GM21423 (cell line): ENCODE results near the gene SNX9.
"Not testable (repeated sequence)": the region's sequence is repeated elsewhere in the genome, so short reads cannot be mapped to it uniquely, and the experiment has no call there.

ENCODE experiments used
- ATAC-seq: cut with Tn5 transposase; IDR thresholded peaks from one replicate; pipeline ENCODE4 v1.9.1; 2021; ENCODE audit warnings: mild to moderate bottlenecking, moderate library complexity; ENCODE audit not compliant: unreplicated experiment

Gene SNX9

DNA sequence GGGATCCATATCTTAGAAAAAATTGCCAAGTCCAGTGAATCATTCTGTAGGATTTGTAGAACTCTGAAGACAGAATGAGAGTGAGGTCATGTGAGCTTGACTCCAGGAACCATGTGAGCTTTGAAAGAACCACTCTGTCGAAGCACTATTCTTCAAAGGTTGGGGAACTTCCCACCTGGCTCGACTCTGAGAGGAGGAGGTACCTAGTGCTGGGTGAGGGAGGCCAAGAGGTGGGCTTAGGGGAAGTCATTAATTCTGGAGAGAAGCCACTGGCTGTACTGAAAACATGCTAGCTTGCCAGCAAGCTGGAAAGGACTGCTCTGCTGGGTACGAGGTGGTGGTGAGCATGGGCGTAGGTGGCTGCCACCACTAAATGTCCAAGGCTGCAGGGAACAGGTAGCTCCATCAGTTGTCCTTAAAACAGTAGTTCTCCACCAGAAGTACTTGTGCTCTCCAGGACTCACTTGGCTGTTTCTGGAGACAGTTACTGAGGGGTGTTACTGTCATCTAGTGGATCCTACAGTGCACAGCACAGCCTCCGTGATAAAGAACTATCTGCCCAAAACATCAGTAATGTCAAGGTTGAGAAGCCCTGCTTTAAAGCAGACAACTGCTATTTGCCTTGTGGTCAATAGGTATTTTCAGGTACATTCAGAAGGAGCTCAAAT, 124.0 kb downstream of the SNX9 start:
- no peak for ATAC-seq

DNA sequence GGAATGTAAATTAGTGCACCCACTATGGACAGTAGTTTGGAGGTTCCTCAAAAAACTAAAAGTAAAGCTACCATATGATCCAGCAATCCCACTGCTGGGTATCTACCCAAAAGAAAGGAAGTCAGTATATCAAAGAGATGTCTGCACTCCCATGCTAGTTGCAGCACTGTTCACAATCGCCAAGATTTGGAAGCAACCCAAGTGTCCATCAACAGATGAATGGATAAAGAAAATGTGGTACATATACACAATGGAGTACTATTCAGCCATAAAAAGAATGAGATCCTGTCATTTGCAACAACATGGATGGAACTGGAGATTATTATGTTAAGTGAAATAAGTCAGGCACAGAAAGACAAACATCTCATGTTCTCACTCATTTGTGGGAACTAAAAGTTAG, 127.9 kb downstream of the SNX9 start:
- ATAC-seq = not testable (repeated sequence)

DNA sequence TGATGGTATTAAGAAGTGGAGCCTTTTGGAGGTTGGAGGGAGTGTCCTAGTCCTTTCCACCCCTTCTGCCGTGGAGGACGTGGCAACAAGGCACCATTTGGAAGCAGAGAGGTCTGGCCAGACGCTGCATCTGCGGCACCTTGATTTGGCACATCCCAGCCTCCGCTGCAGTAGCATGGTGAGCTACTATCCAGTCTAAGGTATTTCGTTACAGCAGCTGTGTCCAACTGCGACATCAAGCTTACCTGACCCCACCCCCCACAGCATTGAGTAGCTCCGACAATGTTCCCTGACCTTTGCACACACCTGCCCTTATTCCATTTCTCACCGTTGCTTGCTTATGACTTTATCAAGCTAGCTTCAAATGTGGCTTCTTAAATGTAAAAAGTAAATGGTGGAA, 128.8 kb downstream of the SNX9 start:
- no peak for ATAC-seq

DNA sequence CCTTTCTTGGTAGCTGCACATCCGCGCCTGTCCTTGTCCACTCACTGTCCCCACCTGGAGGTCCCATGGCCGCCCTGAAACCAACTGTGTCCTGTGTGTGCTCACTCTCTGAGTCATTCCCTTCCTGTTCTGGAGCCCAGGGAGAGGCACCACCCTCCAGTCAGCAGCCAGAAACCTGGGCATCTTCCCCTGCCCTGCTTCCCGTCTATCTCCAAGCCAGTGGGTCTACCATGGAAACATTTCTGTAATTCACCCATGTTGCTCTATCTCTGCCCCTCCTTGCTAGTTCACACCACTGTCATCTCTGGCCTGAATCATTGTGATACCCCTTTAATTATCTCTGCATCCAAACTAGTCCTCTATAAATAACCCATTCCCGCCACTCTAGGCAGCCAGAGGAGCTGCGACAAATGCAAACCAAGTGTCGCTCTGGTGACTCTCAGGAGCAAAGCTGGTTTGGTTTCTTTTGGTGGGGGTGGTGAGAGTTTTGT, 129.9 kb downstream of the SNX9 start:
- ATAC-seq = no peak

DNA sequence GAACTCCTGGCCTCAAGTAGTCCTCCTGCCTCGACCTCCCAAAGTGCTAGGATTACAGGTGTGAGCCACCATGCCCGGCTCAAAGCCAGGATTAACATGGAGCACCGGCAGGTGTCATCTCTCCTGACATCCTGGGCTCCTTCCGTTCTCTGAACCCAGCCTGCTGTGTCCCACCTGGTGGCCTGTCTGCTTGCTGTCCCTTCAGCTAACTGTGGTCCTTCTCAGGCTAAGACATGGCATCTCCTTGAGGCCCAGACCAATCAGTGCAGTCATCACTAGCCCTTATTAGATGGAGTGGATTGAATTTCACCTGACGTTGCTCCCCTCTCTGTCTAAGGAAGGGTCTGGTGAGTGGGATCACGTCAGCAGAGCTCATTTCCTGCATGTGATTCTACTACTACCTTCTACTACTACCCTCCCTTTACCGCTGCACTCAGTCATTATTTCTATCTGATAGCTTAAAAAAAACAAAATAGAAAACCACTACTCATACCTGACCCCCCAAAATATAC, 130.6 kb downstream of the SNX9 start:
- ATAC-seq = no peak

DNA sequence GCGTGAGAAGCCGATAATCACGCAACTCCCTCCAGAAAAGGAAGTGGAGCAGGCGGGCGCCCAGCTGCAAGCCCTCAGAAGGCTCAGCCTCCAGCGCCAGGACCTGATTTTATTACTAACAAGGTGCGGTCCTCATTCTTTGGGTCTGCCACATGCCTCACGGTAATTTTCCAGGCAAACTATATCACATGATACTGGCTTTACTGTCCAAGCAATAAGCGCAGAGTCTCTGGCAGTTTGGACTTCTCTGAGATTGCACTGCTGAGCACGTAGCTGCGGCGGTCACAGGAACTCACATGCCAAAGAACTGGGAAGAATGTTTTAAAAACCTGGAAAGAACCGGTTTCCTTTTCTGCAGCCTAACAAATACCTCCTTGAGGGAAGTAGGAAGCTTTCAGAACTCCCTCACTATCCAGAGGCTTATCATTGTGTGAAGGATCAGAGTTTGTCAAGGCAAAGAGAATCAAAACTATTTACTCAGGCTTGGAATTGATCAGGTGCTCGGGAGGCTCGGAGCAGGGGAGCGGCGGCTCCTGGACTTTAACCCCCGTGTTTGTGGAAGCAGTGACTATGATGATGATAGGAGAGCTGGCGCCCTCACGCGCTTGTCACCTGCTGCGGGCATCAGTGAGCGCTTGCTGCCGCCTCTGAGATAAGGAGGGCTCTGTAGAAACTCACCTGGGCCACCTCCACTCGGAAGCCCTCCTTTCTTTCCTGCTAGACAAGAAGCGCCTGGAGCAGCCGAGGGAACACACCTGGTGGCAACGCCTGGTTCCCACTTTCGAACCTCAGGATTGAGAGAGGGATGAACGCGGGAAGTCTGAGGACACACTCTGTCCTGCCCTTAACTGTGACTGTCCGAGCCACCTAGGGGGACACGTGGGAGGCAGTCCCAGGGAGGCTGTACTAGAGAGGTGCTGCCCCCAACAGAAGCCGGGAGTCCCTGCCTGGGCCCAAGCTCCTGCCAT, 131.4 kb downstream of the SNX9 start:
- no peak for ATAC-seq

DNA sequence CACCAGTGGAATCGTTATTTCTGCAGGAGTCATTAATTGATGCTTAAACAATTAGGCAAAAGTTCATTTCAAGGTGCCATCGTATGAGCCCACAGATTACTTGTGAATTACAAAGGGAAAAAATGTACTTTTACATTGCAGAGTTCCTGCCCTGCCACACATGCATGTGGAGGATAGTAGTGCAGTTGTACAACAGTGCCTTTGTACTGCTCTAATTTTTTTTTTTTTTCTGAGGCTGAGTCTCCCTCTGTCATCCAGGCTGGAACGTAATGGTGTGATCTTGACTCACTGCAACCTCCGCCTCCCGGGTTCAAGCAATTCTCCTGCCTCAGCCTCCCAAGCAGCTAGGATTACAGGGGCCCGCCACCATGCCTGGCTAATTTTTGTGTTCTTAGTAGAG, 132.6 kb downstream of the SNX9 start:
- ATAC-seq = no peak

DNA sequence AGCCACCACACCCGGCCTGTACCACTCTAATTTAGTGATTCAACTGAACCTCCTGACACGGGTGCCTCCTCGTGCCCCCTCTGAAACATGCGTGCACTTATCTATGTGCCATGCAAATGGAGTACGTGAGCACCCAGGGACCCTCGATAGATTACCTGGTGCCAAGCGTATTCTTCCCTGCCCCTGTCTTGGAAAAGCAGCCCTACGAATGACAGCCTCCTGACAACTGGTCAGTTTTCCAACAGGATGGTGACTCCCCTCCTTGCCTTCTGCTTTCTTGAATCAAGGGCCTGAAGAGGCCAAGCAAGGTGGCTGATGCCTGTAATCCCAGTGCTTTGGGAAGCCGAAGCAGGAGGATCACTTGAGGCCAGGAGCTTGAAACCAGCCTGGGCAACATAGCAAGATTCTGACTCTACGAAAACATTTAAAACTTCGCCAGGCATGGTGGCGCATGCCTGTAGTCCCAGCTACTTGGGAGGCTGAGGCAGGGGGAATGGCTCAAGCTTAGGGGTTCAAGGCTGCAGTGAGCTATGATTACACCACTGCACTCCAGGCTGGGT, 133.2 kb downstream of the SNX9 start:
- ATAC-seq = no peak

DNA sequence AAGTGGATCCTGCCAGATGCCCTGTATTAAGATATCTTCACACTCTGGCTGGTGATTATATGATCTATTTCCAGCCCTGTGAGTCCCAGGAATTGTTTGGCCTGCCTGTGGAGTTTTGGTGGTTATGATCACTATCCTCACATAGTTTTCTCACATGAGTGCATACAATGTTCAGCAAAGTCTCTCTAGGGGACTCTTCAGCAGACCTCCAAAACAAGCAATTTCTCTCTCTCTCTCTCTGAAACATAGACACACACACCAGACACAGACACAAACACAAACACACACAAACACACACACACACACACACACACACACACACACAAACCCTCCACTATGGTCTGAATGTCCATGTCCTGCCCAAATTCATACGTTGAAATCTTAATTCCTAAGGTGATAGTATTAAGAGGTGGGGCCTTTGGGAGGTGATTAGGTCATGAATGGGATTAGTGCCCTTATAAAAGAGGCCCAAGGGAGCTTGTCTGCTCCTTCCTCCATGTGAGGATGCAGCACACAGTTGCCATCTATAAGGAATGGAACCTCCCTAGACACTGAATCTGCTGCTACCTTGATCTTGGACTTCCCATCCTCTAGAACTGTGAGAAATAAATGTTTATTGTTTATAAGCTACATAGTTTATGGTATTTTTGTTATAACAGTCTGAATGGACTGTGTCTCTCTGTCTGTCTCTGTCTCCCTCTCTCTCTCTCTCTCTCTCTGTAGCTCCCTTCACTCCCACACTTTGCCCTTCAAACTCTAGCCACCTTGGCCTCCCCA, 136.6 kb downstream of the SNX9 start:
- no peak for ATAC-seq

DNA sequence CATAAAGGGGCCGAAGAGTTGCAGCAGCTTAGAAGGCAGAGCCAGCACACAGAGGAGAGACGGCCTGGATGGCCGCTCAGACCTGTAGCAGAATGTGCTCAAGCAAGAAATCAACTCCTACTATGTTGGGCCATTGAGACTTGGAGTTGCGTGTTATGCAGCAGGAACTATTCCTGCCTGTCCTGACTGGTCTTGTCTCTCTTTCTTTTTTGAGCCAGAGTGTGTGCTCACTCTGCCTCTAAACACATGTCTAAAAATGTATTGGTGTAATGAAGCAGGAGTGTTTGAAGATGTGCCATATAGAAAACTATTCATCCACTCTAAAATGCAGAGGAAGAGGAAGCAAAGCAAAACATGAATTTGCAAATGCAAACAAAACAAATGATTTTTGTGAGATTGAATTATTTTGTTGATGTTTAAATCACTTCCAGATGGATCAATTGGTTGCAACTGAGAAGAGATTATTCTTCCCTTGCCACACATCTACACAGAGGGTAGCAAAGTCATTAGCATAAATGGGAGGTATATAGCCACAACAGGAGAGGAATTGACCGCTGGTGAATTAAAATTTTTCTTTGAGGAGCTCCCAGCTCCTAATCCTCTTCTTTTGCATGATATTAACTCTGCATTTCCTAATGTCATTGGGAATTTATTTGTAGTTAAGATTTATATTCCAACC, 138.2 kb downstream of the SNX9 start:
- no peak for ATAC-seq

DNA sequence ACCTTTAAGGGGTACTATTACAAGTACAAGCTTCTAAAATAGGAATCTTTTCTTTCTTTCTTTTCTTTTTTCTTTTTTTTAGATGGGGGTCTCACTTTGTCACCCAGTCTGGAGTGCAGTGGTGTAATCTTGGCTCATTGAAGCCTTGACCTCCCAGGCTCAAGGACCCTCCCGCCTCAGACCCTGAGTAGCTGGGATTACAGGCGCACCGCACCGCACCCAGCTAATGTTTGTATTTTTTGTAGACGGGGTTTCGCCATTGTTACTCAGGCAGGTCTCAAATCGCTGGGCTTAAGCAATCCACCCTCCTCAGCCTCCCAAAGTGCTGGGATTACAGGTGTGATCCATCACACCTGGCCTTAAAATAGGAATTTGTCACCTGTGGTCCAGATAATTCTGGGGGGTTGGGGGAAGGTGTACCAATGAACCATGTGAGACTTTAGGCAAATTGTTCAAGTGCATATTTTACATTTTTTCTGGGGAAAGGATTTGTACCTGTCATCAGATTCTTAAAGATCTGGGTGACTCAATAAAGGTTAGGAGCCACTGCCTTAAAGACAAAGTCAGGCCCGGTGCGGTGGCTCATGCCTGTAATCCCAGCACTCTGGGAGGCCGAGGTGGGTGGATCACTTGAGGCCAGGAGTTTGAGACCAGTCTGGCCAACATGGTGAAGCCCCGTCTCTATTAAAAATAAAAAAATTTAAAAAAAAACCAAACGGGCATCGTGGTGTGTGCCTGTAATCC, 139.0 kb downstream of the SNX9 start:
- no peak for ATAC-seq

DNA sequence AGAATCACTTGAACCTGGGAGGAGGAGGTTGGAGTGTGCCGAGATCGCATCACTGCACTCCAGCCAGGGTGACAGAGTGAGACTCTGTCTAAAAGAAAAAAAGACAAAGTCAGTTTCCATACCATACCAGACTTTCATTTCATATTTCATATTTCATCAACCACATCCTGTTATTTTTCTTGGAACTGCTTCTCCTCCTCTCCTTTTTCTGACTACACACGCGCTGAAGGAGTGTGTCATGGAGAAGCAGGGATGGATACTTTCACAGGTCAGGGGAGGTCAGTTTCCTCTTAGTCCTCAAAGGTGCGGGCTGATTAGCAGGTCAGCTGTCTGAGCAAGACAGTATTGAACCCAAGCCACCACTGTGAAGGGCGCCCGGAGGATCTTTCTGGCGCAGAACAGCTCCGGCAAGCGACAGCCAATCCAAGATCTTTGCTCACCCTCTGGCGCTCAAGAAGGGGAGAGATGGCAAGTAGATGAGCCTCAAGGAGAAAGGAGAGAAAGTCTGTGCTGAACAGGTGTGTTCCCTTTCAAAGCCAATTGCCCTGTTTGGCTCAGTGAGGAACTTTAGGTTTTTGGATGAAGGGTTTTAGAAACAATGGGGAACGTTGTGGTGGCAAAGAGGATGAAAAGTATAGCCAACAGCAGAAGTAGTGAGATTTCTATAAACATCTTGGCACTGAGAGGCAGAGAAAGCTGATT, 139.7 kb downstream of the SNX9 start:
- ATAC-seq = no peak

DNA sequence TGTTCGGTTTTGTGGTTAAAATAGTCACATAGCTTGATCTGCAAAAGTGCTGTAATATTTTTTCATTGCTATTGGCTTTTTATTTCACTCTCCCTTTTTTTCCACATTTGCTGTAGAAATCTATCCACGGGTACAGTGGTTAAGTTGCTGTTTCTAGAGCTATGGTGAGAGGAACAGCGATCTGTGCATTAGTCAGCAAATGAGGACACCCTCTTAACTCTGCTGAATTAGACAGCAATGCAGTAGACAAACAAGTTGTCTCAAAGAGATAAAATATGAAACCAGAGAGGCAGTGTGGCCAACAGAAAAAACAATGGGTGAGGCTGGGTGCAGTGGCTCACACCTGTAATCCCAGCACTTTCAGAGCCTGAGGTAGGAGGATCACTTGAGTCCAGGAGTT, 141.1 kb downstream of the SNX9 start:
- no peak for ATAC-seq

DNA sequence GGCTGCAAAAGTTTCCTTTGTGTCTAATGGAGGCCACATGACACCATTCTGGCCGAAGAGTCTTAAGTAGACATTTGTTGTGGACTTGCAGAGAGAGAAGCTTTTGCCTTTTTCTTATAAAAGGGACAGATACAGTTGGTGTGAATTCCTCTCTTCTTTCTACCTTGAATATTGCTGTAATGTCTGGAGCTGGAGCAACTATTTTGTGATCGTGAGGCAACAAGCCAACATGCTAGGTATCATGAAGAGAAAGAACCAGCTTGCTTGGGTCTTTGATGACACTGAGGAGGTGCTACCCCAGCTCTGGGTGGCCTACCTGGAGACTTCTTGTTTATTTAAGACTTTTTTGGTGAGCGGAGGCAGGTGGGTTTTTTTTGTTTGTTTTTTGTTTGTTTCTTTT, 142.3 kb downstream of the SNX9 start:
- no peak for ATAC-seq

DNA sequence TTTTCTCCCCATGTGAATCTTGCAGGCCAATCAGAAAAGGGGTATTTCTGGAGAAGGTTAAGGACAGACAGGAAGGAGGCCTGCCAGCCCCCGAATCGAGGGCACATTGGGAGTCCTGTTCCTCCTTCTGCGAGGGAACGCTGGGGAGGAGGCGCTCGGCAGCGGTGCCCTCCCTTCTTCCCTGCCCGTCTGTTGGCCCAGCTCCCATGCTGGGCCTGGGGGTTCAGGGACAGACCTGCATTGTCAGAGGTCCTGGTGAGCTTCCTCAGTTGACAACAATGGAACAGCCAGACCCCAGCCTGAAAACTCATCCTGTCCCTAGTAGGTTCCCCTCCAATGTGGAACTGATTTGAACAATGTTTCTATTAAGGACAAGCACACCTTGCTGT, 143.5 kb downstream of the SNX9 start:
- no peak for ATAC-seq

DNA sequence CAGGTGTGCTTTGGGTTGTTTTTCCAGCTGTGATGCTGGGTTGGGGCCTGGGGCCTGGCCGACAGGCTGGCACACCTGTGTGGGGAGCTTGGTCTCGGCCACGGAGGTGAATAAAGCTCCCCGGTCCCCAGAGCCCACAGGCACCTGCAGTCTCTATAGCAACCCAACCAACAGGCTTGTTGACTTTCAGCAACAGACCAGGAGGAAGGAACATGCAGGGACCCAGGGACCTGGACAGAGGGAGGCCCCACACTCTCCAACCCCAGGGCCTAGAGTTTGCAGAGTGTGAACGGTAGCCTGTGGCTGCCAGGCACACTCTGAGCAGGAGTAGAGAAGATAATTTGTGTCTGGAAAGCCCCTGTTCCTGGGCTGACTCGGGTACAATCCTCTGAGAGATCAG, 144.0 kb downstream of the SNX9 start:
- no peak for ATAC-seq

DNA sequence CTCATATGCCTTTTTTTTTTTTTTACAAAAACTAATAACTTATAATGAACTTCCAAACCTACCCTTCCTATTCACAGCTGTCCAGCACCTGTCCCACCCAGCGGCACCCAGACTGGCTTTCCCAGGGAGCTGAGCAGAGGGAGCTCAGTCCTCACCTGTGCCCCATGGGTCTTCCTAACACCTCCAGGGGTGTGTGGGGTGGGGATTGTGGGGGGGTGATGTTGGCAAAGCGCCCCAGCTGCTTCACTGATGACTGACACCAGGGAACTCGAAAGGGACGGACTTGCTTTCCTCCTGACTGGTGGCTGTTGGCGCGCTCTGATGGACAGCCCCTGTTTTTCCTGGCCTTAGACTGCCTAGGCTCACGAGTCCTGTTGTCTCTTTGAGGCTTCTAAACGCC, 144.4 kb downstream of the SNX9 start:
- ATAC-seq = no peak

DNA sequence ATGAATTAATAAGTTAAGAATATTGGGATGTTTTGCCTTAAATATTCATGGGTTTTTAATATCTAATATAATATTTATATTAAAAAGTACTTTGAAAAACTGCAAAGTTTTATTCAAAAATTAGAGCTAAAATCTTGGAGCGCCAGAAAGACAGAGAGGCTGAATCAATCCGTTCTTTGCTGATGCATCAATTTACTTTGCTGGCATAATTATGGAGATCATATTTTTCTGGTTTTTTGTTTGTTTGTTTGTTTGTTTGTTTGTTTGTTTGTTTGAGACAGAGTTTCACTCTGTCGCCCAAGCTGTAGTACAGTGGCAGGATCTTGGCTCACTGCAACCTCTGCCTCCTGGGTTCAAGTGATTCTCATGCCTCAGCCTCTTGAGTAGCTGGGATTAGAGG, 149.1 kb downstream of the SNX9 start:
- ATAC-seq = not testable (repeated sequence)

DNA sequence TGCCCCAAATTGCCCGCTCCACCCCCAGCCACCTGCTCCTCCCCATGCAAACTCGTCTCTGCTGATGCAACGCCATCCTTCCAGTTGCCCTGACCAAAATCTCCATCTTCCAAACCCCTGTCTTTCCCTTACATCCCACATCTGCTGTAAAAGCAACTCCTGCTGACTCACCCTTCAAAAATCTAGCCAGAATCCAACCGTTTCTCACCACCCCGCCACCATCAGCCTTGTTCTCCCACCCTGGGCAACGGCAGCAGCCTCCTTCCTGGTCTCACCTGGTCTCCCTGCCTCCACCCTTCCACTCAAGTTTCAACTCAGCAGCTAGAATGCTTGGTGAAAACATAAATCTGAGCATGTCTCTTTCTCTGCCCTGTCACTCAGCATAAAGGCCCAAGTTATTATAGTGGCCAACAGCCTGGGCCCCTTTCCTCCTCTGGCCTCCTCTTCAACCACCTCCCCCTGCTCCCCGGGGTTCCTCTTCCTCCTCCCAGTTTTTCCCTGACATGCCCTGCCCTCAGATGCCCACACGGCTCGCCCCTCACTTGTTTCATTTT, 151.4 kb downstream of the SNX9 start:
- ATAC-seq = no peak
